IPS-18a (cell line): ENCODE data around the gene HK2.
"Not testable (repeated sequence)": the region's sequence is repeated elsewhere in the genome, so short reads cannot be mapped to it uniquely, and the experiment has no call there.

Experiments
- H3K27ac ChIP-seq: one replicate; pipeline ENCODE4 v1.5.1; 2013; ENCODE audit warnings: low read length
- H3K27me3 ChIP-seq: one replicate; pipeline ENCODE4 v1.6.1; 2013; ENCODE audit warnings: mild to moderate bottlenecking, low read length; ENCODE audit not compliant: control insufficient read depth, insufficient read depth
- H3K36me3 ChIP-seq: one replicate; pipeline ENCODE4 v1.6.1; 2013; ENCODE audit warnings: low read depth, low read length; ENCODE audit not compliant: control insufficient read depth
- H3K4me1 ChIP-seq: one replicate; pipeline ENCODE4 v1.6.1; 2013; ENCODE audit warnings: low read depth, low read length; ENCODE audit not compliant: control insufficient read depth
- H3K4me3 ChIP-seq: one replicate; pipeline ENCODE4 v1.5.1; 2013; ENCODE audit warnings: low read length
- H3K9ac ChIP-seq: one replicate; pipeline ENCODE4 v1.6.1; 2013; ENCODE audit warnings: mild to moderate bottlenecking, low read length, moderate library complexity
- H3K9me3 ChIP-seq: one replicate; pipeline ENCODE4 v1.6.1; 2013; ENCODE audit warnings: low read depth, low read length; ENCODE audit not compliant: control insufficient read depth

HK2 gene

DNA sequence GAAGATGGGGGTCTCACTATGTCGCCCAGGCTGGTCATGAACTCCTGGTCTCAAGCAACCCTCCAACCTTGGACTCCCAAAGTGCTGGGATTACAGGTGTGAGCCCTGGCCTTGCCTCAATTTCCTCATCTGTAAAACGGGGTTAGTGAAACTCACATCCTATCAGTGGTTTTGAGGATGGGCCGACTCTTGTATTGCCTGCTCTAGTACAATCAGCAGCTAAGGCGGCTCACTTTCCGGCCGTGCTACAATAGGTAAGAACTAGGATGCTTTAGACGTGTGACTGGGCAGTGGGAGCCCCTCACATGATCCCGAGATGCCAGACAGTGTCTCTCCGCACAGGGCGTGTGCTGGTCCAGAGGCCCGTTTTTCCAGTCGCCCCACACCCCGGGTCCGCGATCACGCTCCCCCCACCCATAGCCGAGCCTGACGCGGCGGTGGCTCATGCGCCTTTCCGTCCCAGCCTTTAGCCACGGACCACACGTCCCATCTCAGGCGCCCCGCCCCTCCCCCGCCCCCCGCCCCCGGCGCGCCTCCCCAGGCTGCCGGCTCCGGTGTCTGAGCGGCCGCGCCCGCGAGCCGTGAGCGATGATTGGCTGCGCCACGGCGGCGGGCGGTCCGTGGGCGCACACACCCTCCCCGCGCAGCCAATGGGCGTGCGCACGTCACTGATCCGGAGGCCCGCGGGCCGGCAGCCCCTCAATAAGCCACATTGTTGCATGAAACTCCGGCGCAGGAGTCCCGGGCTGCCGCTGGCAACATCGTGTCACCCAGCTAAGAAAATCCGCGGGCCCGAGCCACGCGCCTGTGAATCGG, at the start of gene HK2:
Gene HK2, plus strand, starts transcription at position 710 of the 816 bp plus-strand sequence. CDS start 454 bp downstream, outside the sequence.
- no peaks in the 10 kb centered on the region for H3K27me3 ChIP-seq
- peak within 1 kb of the TSS; percentile 92 for H3K9ac ChIP-seq
- H3K4me1 ChIP-seq: peaks cover 24% of the 10 kb centered on the region

GRCh38 chr2:74789271-74789670, 44.7 kb upstream of the HK2 start:
- H3K9ac ChIP-seq: no peak overlapping the region
- no peak overlapping the region for H3K4me3 ChIP-seq
- H3K4me1 ChIP-seq: no peaks in the 10 kb centered on the region
- no peaks in the 10 kb centered on the region for H3K36me3 ChIP-seq
- no peak overlapping the region for H3K27ac ChIP-seq
- H3K9me3 ChIP-seq: no peaks in the 10 kb centered on the region
- no peaks in the 10 kb centered on the region for H3K27me3 ChIP-seq

More for the DNA sequence above, at the start of gene HK2:
- Histone ChIP-seq H3K4me3 (peak within 1 kb of the TSS; percentile 97), H3K36me3 (no peaks in the 10 kb centered on the region), H3K9me3 (no peaks in the 10 kb centered on the region), H3K27ac (peak within 1 kb of the TSS; percentile 95)

GRCh38 chr2:74792282-74792681, 41.6 kb upstream of the HK2 start:
- Histone ChIP-seq H3K4me3 (no peak overlapping the region), H3K27me3 (no peaks in the 10 kb centered on the region), H3K27ac (no peak overlapping the region), H3K9me3 (no peaks in the 10 kb centered on the region), H3K4me1 (no peaks in the 10 kb centered on the region), H3K36me3 (no peaks in the 10 kb centered on the region), H3K9ac (no peak overlapping the region)

DNA sequence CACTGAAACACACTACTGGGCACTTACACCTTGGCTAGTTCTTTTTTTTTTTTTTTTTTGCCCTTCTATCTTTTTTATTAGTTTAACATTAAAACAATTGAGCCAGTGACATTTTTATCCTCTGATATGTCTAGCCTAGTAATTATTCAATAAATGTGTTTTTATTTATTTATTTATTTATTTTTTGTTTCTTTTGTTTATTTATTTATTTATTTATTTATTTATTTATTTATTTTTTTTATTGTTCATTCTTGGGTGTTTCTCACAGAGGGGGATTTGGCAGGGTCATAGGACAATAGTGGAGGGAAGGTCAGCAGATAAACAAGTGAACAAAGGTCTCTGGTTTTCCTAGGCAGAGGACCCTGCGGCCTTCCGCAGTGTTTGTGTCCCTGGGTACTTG, 39.0 kb upstream of the HK2 start:
- H3K36me3 ChIP-seq, H3K9me3 ChIP-seq, H3K4me1 ChIP-seq, H3K9ac ChIP-seq, H3K4me3 ChIP-seq, H3K27me3 ChIP-seq, H3K27ac ChIP-seq: not testable (repeated sequence)

DNA sequence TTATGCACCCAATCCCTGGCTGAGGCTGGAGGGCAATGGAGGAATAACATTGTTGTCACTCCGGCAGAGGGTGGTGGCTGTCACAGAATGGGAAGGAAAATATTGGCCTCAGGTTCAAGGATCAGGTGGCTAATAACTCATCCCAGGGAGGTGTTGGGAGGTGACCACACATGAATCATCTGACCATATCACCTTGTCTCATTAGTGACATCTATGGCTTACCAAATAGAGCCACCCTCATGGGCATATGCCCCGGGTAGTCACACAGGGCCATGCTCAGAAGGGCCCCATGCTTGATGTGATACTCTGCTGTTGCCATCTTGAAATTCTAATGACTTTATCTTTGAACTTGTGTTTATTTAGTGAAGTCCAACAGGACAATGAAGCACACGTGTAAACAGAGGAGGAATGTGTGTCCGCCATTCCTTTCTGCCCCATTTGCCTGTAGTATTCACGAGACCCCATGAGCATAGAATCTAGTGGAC, 27.5 kb upstream of the HK2 start:
- Histone ChIP-seq H3K36me3 (no peaks in the 10 kb centered on the region), H3K27me3 (no peaks in the 10 kb centered on the region), H3K4me3 (no peak overlapping the region), H3K27ac (no peak overlapping the region), H3K9me3 (no peaks in the 10 kb centered on the region), H3K4me1 (peaks cover 3% of the 10 kb centered on the region), H3K9ac (no peak overlapping the region)

DNA sequence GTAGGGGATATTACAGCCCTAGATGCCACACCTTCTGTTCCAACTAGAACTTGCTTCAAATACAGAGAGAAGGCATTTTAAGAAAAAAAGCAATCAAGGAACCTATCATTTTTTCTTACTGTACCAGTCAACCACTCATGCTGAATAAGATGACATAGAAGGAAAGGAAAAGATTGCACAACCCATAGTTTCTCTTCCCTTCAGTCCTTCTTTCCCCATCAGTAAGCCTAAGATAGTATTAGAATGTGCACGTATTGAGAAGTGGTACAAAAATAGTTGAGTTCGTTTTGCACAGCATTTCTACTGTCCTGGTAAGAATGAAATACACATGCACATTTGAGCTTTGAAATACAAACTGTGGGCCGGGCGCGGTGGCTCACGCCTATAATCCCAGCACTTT, 27.0 kb upstream of the HK2 start:
- no peaks in the 10 kb centered on the region for H3K9me3 ChIP-seq
- no peak overlapping the region for H3K9ac ChIP-seq
- no peak overlapping the region for H3K27ac ChIP-seq
- no peaks in the 10 kb centered on the region for H3K36me3 ChIP-seq
- H3K4me1 ChIP-seq: peaks cover 3% of the 10 kb centered on the region
- no peaks in the 10 kb centered on the region for H3K27me3 ChIP-seq
- no peak overlapping the region for H3K4me3 ChIP-seq

DNA sequence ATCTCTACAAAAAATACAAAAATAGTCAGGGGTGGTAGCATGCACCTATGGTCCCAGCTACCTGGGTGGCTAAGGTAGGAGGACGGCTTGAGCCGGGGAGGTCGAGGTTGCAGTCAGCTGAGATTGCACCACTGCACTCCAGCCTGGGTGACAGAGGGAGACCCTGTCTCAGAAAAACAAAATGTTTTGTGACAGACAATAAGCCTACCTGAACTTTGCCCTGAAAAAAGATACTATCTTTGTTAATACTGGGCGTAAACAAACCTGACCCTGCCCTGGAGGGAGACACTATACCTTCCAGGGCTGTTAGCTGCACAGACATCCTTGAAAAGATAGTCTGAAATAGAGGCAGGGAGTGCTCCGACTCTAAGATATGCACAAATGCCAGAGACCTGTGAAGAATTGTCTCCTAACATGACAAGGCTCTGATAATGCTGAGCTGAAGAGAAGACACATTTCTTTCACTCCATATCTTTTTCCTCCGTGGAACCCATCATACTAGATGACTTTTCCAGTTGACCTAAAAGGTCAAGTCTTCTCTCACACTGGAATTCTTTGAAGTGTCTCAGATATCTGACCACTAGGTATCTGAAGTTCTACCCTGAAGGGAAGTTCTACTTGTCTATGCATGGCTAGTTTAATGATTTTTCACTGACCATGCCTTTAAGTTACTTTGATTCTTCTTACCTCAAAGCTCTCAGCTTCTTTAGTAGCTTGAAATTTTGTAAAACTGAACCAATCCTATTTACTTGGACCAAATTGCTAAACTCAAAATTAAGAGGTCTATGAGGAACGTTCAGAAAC, 20.9 kb upstream of the HK2 start:
- no peaks in the 10 kb centered on the region for H3K4me1 ChIP-seq

DNA sequence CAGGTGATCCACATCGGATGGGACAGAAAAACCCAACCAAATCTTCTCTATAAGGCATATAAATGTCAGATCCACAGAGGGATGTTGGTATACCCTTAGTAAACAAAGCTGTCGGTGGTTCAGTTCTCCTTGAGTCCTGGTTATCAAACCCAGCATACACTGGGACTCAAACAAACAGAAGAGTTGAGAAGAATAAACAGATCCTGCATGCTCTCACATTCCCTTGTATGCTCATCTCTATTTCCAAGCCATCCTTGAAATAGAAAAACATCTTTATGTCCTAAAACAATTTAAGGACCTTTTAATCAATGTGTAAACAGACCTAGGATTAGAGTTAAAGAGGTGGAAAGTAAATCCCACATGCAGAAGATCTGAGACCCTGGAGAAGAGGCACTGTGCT, 19.8 kb upstream of the HK2 start:
- Histone ChIP-seq H3K27me3 (no peaks in the 10 kb centered on the region), H3K9ac (no peak overlapping the region), H3K9me3 (no peaks in the 10 kb centered on the region), H3K27ac (no peak overlapping the region), H3K4me3 (no peak overlapping the region), H3K4me1 (no peaks in the 10 kb centered on the region), H3K36me3 (no peaks in the 10 kb centered on the region)

More for the DNA sequence above, 20.9 kb upstream of the HK2 start:
- Histone ChIP-seq H3K4me3 (no peak overlapping the region), H3K27me3 (no peaks in the 10 kb centered on the region), H3K36me3 (no peaks in the 10 kb centered on the region), H3K9me3 (no peaks in the 10 kb centered on the region), H3K9ac (no peak overlapping the region), H3K27ac (no peak overlapping the region)

GRCh38 chr2:74815941-74816340, 18.0 kb upstream of the HK2 start:
- H3K36me3 ChIP-seq: no peaks in the 10 kb centered on the region
- no peaks in the 10 kb centered on the region for H3K4me1 ChIP-seq
- no peak overlapping the region for H3K27ac ChIP-seq
- no peak overlapping the region for H3K9ac ChIP-seq
- no peaks in the 10 kb centered on the region for H3K27me3 ChIP-seq
- no peak overlapping the region for H3K4me3 ChIP-seq
- no peaks in the 10 kb centered on the region for H3K9me3 ChIP-seq

- H3K4me3 ChIP-seq: no peak overlapping the region
- H3K4me1 ChIP-seq: no peaks in the 10 kb centered on the region
- H3K9ac ChIP-seq: no peak overlapping the region
- H3K9me3 ChIP-seq: no peaks in the 10 kb centered on the region
- no peaks in the 10 kb centered on the region for H3K27me3 ChIP-seq
- H3K36me3 ChIP-seq: no peaks in the 10 kb centered on the region
- no peak overlapping the region for H3K27ac ChIP-seq
Observed at GRCh38 chr2:74816540-74817303, 17.2 kb upstream of the HK2 start.

DNA sequence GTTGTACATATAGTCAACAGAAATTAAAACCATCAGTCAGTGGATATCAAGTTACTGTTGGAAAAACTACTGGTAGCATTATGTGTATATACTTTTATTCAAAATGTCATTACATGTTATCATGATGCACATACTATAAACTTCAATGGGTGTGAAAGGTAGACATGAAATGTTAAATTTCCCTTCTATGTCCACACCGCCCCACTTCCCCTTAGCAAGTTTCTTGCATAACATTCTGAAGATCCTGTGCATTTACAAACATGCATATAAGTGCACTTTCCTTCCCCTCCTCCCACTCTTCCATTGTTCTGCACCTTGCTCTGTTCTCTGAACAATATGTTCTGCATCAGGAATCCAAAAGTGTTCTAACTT, 16.6 kb upstream of the HK2 start:
- H3K27me3 ChIP-seq: no peaks in the 10 kb centered on the region
- H3K4me3 ChIP-seq: no peak overlapping the region
- no peak overlapping the region for H3K27ac ChIP-seq
- no peaks in the 10 kb centered on the region for H3K36me3 ChIP-seq
- no peaks in the 10 kb centered on the region for H3K9me3 ChIP-seq
- H3K4me1 ChIP-seq: peaks cover 2% of the 10 kb centered on the region
- H3K9ac ChIP-seq: no peak overlapping the region
